ENCODE data around the gene ATXN2. TPM values are rescaled to one million over a fixed set of nuclear protein-coding genes. Genes with fewer than 3 reads are reported as not detected.

ATXN2 gene
- total RNA-seq, 1 donor from 2014 or later: 50.0 TPM

DNA sequence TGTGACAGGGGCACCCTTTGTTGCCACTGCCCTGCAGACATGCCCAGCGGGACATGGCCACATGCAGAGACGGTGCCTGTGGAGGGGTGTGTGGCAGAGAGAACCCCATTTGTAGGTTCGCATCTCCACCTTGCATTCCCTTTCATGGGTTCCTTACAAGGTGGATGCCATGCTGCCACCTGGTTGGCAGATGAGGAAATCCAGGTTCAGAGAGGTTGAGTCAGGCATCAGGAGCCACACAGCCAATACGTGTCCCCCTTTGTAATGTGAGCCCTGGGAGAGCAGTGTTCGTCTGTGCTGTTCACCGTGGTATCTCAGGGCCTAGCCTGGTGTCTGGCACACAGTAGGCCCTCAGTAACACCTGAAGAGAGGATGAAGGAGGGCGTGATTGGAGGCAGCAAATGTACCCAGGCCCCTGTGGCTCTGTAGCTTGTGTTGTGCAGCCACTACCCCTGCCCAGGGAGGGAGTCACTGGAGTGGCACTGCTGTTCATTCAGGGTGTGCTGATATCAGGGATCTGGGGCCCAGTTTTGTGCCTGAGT, 184.3 kb downstream of the ATXN2 start:
- Histone ChIP-seq H3K27me3 (ENCODE audit: low read depth) (no peaks in the 10 kb centered on the region), H3K4me3 (no peak overlapping the region), H3K4me1 (peaks cover 97% of the 10 kb centered on the region), H3K36me3 (peaks cover 29% of the 10 kb centered on the region), H3K9me3 (replicated peaks) (no peaks in the 10 kb centered on the region), H3K27ac (replicated peaks) (peak overlapping the region; percentile 97)
- no peak for DNase-seq
- TF ChIP-seq CTCF (IDR thresholded peaks at IDR 0.05; ENCODE audit: borderline replicate concordance): no peak
- intact Hi-C loops (cut with micrococcal nuclease): no loop called here

GRCh38 chr12:111413442-111414086, 185.6 kb downstream of the ATXN2 start:
- no peaks in the 10 kb centered on the region for H3K9me3 ChIP-seq (replicated peaks)
- peaks cover 97% of the 10 kb centered on the region for H3K4me1 ChIP-seq
- intact Hi-C loops (cut with micrococcal nuclease): no loop called here

DNA sequence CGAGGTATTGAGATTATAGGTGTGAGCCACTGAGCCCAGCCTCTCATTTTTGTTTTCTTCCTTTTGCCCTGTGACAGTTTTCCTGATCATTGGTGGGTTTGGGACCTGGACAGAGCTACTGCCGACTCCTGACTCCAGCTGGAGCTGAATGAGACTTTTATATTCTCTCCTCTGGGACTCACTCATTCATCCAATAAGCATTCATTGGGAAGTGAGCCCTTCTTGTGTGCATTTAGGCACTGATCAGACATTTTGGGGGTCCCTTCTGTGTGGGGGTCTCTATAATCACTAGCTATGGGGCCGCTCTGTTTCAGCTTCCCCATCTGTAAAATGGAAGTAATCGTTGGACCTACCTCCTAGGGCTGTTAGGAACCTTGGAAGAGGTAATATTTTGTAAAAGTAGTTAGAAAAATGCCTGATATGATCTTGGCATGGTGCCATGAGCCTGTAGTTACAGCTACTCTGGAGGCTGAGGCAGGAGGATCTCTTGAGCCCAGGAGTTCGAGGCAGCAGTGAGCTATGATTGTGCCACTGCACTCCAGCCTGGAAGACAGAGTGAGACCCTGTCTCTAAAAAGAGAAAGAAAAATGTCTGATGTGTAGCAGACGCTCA, 186.2 kb downstream of the ATXN2 start:
- intact Hi-C loops (cut with micrococcal nuclease): no loop called here
- Histone ChIP-seq H3K9me3 (replicated peaks) (no peaks in the 10 kb centered on the region), H3K4me1 (peaks cover 100% of the 10 kb centered on the region), H3K27ac (replicated peaks) (peak overlapping the region; percentile 97), H3K36me3 (peaks cover 10% of the 10 kb centered on the region), H3K4me3 (no peak overlapping the region), H3K27me3 (ENCODE audit: low read depth) (no peaks in the 10 kb centered on the region)
- TF ChIP-seq CTCF (IDR thresholded peaks at IDR 0.05; ENCODE audit: borderline replicate concordance): no peak
- no peak for DNase-seq

More at GRCh38 chr12:111413442-111414086, 185.6 kb downstream of the ATXN2 start:
- no peak for TF ChIP-seq CTCF (IDR thresholded peaks at IDR 0.05; ENCODE audit: borderline replicate concordance)
- no peaks in the 10 kb centered on the region for H3K27me3 ChIP-seq (ENCODE audit: low read depth)
- peak; percentile 66 for DNase-seq
- H3K4me3 ChIP-seq: no peak overlapping the region
- peaks cover 17% of the 10 kb centered on the region for H3K36me3 ChIP-seq
- H3K27ac ChIP-seq (replicated peaks): peak overlapping the region; percentile 97

DNA sequence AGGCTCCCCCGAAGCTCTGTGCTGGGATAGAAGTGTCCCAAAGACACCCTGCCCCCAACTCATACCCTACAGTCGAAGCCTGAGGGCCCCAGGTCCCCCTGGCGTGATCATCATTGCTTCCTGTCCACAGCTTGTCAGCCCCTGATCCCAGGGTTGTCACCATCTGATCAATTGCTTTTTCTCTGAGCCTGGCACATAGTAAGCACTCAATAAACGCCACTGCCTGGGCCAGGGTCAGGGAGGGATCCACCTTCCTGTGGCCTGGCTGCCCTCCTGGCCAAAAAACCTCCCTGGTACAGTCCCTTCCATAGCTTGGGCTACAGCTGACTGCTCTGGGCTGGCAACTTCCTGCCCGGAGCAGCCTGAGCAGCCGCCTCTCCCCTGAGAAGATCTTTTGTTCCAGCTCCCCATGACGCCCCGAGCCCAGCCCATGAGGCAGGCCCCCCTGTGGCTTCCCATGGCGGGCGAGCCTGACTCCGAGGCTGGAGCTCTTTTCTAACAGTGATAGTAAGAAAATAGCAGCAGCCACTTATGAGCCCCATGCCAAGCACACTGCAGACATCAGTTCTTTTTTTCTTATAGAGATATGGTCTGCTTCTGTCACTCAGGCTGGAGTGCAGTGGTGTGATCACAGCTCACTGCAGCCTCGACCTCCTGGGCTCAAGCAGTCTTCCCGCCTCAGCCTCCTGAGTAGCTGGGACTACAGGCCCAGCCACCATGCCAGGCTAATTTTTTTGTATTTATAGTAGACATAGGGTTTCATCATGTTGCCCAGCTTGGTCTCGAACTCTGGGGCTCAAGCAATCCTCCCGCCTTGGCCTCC, 186.9 kb downstream of the ATXN2 start:
- Histone ChIP-seq H3K4me3 (peak overlapping the region; percentile 20), H3K27me3 (ENCODE audit: low read depth) (no peaks in the 10 kb centered on the region), H3K27ac (replicated peaks) (peak overlapping the region; percentile 97), H3K9me3 (replicated peaks) (no peaks in the 10 kb centered on the region), H3K36me3 (peaks cover 7% of the 10 kb centered on the region), H3K4me1 (peaks cover 100% of the 10 kb centered on the region)
- DNase-seq: peak; percentile 51
- intact Hi-C loops (cut with micrococcal nuclease): no loop called here
- no peak for TF ChIP-seq CTCF (IDR thresholded peaks at IDR 0.05; ENCODE audit: borderline replicate concordance)

DNA sequence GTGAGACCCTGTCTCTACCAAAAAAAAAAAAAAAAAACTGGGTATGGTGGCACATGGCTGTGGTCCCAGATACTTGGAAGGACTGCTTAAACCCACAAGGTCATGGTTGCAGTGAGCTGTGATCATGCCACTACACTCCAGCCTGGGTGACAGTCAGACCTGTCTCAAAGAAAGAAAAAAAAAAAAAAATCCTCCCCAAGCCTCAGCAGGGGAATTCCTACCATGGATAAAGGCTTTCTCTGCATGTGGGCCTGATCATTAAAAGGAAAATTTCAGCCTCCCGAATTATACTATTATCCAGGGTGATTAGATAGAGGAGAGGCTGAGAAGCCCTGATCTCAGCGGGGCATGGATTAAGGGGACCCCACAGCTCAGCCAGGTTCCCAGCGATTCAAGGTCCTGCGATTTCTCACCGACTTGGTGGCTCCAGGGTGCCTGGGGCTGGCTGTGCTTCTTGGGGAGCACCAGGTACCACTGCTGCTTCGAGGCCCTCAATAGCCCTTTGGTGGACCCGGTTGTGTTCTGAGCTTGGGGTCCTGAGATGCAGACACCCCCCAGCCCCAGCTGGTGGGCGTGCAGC, 187.8 kb downstream of the ATXN2 start:
- peak overlapping the region; percentile 97 for H3K27ac ChIP-seq (replicated peaks)
- H3K27me3 ChIP-seq (ENCODE audit: low read depth): no peaks in the 10 kb centered on the region
- H3K4me1 ChIP-seq: peaks cover 100% of the 10 kb centered on the region
- H3K9me3 ChIP-seq (replicated peaks): no peaks in the 10 kb centered on the region
- no peak for DNase-seq
- H3K36me3 ChIP-seq: peaks cover 5% of the 10 kb centered on the region
- TF ChIP-seq CTCF (IDR thresholded peaks at IDR 0.05; ENCODE audit: borderline replicate concordance): no peak
- intact Hi-C loops (cut with micrococcal nuclease): no loop called here
- no peak overlapping the region for H3K4me3 ChIP-seq

Data from left ventricle myocardium inferior (tissue), 1 donor.